Left ventricle myocardium inferior (tissue), 1 donor: Measurements from ENCODE around the gene JARID2. TPM values are rescaled to one million over a fixed set of nuclear protein-coding genes. Genes with fewer than 3 reads are reported as not detected.

Source experiments
- DNase-seq: peaks from one replicate; pipeline ENCODE4 v3.0.0-alpha.2; 2020
- H3K27ac ChIP-seq: fragments of 200-600 bp; replicated peaks from 2 replicates; pipeline ENCODE4 v1.8.0; 2021
- H3K27me3 ChIP-seq: fragments of 200-600 bp; 2 replicates; pipeline ENCODE4 v1.8.0; 2021; ENCODE audit warnings: low read depth
- H3K36me3 ChIP-seq: fragments of 200-600 bp; 2 replicates; pipeline ENCODE4 v1.8.0; 2021
- H3K4me1 ChIP-seq: fragments of 200-600 bp; 2 replicates; pipeline ENCODE4 v1.8.0; 2021
- H3K4me3 ChIP-seq: fragments of 200-600 bp; 2 replicates; pipeline ENCODE4 v1.8.0; 2021; ENCODE audit warnings: mild to moderate bottlenecking, moderate library complexity
- H3K9me3 ChIP-seq: fragments of 200-600 bp; replicated peaks from 2 replicates; pipeline ENCODE4 v1.8.0; 2021
- CTCF ChIP-seq: fragments of 200-600 bp; IDR thresholded peaks from 2 replicates; pipeline ENCODE4 v1.8.0; 2021; ENCODE audit warnings: antibody characterized with exemption, mild to moderate bottlenecking, borderline replicate concordance
- intact Hi-C: fragments of 100-400 bp; cut with micrococcal nuclease; formaldehyde crosslinking; loops from one replicate; pipeline ENCODE4 v1.11.0; 2022
- total RNA-seq: library from RNA; stranded (reverse); fragmentation: NEBNext Ultra II Directional; extraction: Animal tissue kit (Norgen Biotek cat#: 25700); gene quantifications from one replicate; pipeline ENCODE4 v1.2.1, GENCODE V29; 2021
- donor health status: DM: no; HTN: yes; CAD: no; lungs with severe emphysema.

Gene JARID2
- total RNA-seq, 1 donor from 2014 or later: 6.5 TPM

- H3K27me3 ChIP-seq: no peaks in the 10 kb centered on the region
- peaks cover 62% of the 10 kb centered on the region for H3K4me1 ChIP-seq
- intact Hi-C loops: no loop called here
- DNase-seq: no peak
- no peaks in the 10 kb centered on the region for H3K9me3 ChIP-seq
- no peak overlapping the region for H3K27ac ChIP-seq
- no peaks in the 10 kb centered on the region for H3K36me3 ChIP-seq
- no peak for TF ChIP-seq CTCF
- no peak overlapping the region for H3K4me3 ChIP-seq
Measured at GRCh38 chr6:15461127-15461944, 215.5 kb downstream of the JARID2 start.

GRCh38 chr6:15462256-15462655 lies 216.4 kb downstream of the JARID2 start:
- TF ChIP-seq CTCF: no peak
- Histone ChIP-seq H3K4me3 (no peak overlapping the region), H3K9me3 (no peaks in the 10 kb centered on the region), H3K4me1 (peaks cover 54% of the 10 kb centered on the region), H3K27me3 (no peaks in the 10 kb centered on the region), H3K36me3 (no peaks in the 10 kb centered on the region), H3K27ac (no peak overlapping the region)
- no peak for DNase-seq
- intact Hi-C loops: no loop called here

- H3K27me3 ChIP-seq: no peaks in the 10 kb centered on the region
- peaks cover 47% of the 10 kb centered on the region for H3K4me1 ChIP-seq
- intact Hi-C loops: no loop called here
- H3K27ac ChIP-seq: no peak overlapping the region
- H3K4me3 ChIP-seq: no peak overlapping the region
- H3K36me3 ChIP-seq: no peaks in the 10 kb centered on the region
- DNase-seq: no peak
- H3K9me3 ChIP-seq: no peaks in the 10 kb centered on the region
- no peak for TF ChIP-seq CTCF
Measured at GRCh38 chr6:15462717-15463525, 217.1 kb downstream of the JARID2 start.

GRCh38 chr6:15464211-15464725 lies 218.4 kb downstream of the JARID2 start:
- H3K9me3 ChIP-seq: no peaks in the 10 kb centered on the region
- TF ChIP-seq CTCF: peak; percentile 65
- intact Hi-C loops: no loop called here
- DNase-seq: no peak
- H3K27ac ChIP-seq: no peak overlapping the region
- no peak overlapping the region for H3K4me3 ChIP-seq
- peaks cover 6% of the 10 kb centered on the region for H3K36me3 ChIP-seq
- H3K4me1 ChIP-seq: peaks cover 34% of the 10 kb centered on the region
- H3K27me3 ChIP-seq: no peaks in the 10 kb centered on the region

GRCh38 chr6:15465212-15465611 lies 219.3 kb downstream of the JARID2 start:
- Histone ChIP-seq H3K4me1 (peaks cover 25% of the 10 kb centered on the region), H3K4me3 (no peak overlapping the region), H3K9me3 (no peaks in the 10 kb centered on the region), H3K27ac (no peak overlapping the region), H3K27me3 (no peaks in the 10 kb centered on the region), H3K36me3 (peaks cover 13% of the 10 kb centered on the region)
- intact Hi-C loops: no loop called here
- TF ChIP-seq CTCF: no peak
- DNase-seq: no peak
